H1 (cell line): ENCODE results near the gene PRSS21. TPM values are rescaled to one million over a fixed set of nuclear protein-coding genes. Genes with fewer than 3 reads are reported as not detected.

Source experiments
- CHD1 ChIP-seq: IDR thresholded peaks from 2 replicates; pipeline ENCODE4 v1.6.1; 2012; ENCODE audit warnings: low read depth, low read length, improper control_type of control experiment
- CHD7 ChIP-seq: fragments of 300-600 bp; sonication (generic); IDR thresholded peaks from 2 replicates; pipeline ENCODE4 v1.7.1; 2012; ENCODE audit warnings: low read length, moderate library complexity, mild to moderate bottlenecking, inconsistent platforms; ENCODE audit not compliant: insufficient replicate concordance
- CREB1 ChIP-seq: IDR thresholded peaks from 2 replicates; pipeline ENCODE4 v1.6.1; 2012; ENCODE audit warnings: inconsistent platforms
- EGR1 ChIP-seq: IDR thresholded peaks from 2 replicates; pipeline ENCODE4 v1.6.1; 2011; ENCODE audit warnings: low read depth, low read length, borderline replicate concordance
- JUND ChIP-seq: IDR thresholded peaks from 2 replicates; pipeline ENCODE4 v1.6.1; 2011; ENCODE audit warnings: mild to moderate bottlenecking, improper control_type of control experiment, low read length
- MAFK ChIP-seq: IDR thresholded peaks from 2 replicates; pipeline ENCODE4 v1.6.1; 2012; ENCODE audit warnings: low read depth, mild to moderate bottlenecking, improper control_type of control experiment, low read length
- SIRT6 ChIP-seq: IDR thresholded peaks from one replicate; pipeline ENCODE4 v1.7.1; 2012; ENCODE audit warnings: low read length, inconsistent platforms
- polyA plus RNA-seq, 7 experiments: library from polyadenylated mRNA; depleted of rRNA in 3 of 7; stranded (reverse) in 5 of 7; unstranded in 2 of 7; fragments of >200 nt in 5 of 7; fragments of 200-250 nt in 2 of 7; gene quantifications; 1 replicate in 5 of 7; 2 replicates in 1 of 7; 4 replicates in 1 of 7; pipeline versions ENCODE4 v1.2.1 to v1.2.3, GENCODE V29; 2011 to 2013; ENCODE audit warnings: missing spikeins in 2 of 7, mixed read lengths in 2 of 7
- total RNA-seq: library from RNA; stranded (reverse); fragmentation: NEBNext Ultra II Directional; extraction: Animal tissue kit (Norgen Biotek cat#: 25700); gene quantifications from 2 replicates; pipeline ENCODE4 v1.2.1, GENCODE V29; 2021

The PRSS21 gene
- total and polyA plus RNA-seq, 2 of the 8 experiments (the other 6 are each of a cell fraction or from before 2014, with no cell fraction given): 0.76 to 1.0 TPM

- no peak for TF ChIP-seq CHD7
- peak; percentile 68 for TF ChIP-seq CREB1
- no peak for TF ChIP-seq MAFK
- no peak for TF ChIP-seq SIRT6
- TF ChIP-seq CHD1: no peak
- TF ChIP-seq JUND: no peak
- no peak for TF ChIP-seq EGR1
Observed at GRCh38 chr16:2867987-2868789, 51.2 kb downstream of the PRSS21 start (continued).
